Hepatocyte (in vitro differentiated cells): ENCODE results near the gene TRIM56. TPM values are rescaled to one million over a fixed set of nuclear protein-coding genes. Genes with fewer than 3 reads are reported as not detected.
"Not testable (repeated sequence)": the region's sequence is repeated elsewhere in the genome, so short reads cannot be mapped to it uniquely, and the experiment has no call there.

Experiments
- DNase-seq: peaks from one replicate; pipeline ENCODE4 v3.0.0-alpha.2; 2016; ENCODE audit warnings: low spot score
- H2AFZ ChIP-seq: fragments of 200-600 bp; sonication (generic); 2 replicates; pipeline ENCODE4 v1.6.0; 2016; ENCODE audit warnings: antibody characterized with exemption, mild to moderate bottlenecking
- H3K27ac ChIP-seq: fragments of 200-600 bp; sonication (generic); 2 replicates; pipeline ENCODE4 v1.5.1; 2016; ENCODE audit warnings: mild to moderate bottlenecking
- H3K27me3 ChIP-seq: fragments of 200-600 bp; sonication (generic); 2 replicates; pipeline ENCODE4 v1.6.1; 2016
- H3K36me3 ChIP-seq: fragments of 200-600 bp; sonication (generic); replicated peaks from 2 replicates; pipeline ENCODE4 v1.5.1; 2016; ENCODE audit warnings: low read depth; ENCODE audit not compliant: insufficient read depth
- H3K4me1 ChIP-seq: fragments of 200-600 bp; sonication (generic); 2 replicates; pipeline ENCODE4 v1.5.1; 2016; ENCODE audit warnings: mild to moderate bottlenecking, moderate library complexity; ENCODE audit not compliant: insufficient read depth
- H3K4me2 ChIP-seq: fragments of 200-600 bp; sonication (generic); 2 replicates; pipeline ENCODE4 v1.6.0; 2016
- H3K4me3 ChIP-seq: fragments of 200-600 bp; sonication (generic); 2 replicates; pipeline ENCODE4 v1.5.1; 2016; ENCODE audit warnings: mild to moderate bottlenecking
- H3K79me2 ChIP-seq: fragments of 200-600 bp; sonication (generic); 2 replicates; pipeline ENCODE4 v1.6.0; 2017; ENCODE audit warnings: mild to moderate bottlenecking
- H3K9me2 ChIP-seq: fragments of 200-600 bp; sonication (generic); replicated peaks from 2 replicates; pipeline ENCODE4 v1.6.0; 2017; ENCODE audit warnings: mild to moderate bottlenecking; ENCODE audit not compliant: insufficient read depth
- H3K9me3 ChIP-seq: fragments of 200-600 bp; sonication (generic); 2 replicates; pipeline ENCODE4 v1.5.1; 2016; ENCODE audit warnings: low read depth, mild to moderate bottlenecking
- H4K20me1 ChIP-seq: fragments of 200-600 bp; sonication (generic); 2 replicates; pipeline ENCODE4 v1.6.0; 2016; ENCODE audit warnings: mild to moderate bottlenecking; ENCODE audit not compliant: insufficient read depth, poor library complexity, severe bottlenecking
- EZH2 ChIP-seq: fragments of 200-600 bp; sonication (generic); IDR thresholded peaks from 2 replicates; pipeline ENCODE4 v1.6.1; 2016; ENCODE audit warnings: antibody characterized with exemption, mild to moderate bottlenecking, borderline replicate concordance
- EZH2phosphoT487 ChIP-seq: fragments of 200-600 bp; sonication (generic); IDR thresholded peaks from one replicate; pipeline ENCODE4 v1.6.1; 2018; ENCODE audit warnings: antibody characterized with exemption, mild to moderate bottlenecking, low read depth, moderate library complexity; ENCODE audit not compliant: unreplicated experiment, severe bottlenecking
- WGBS: methylation state at CpG from one replicate; pipeline ENCODE4 v1.1.6; 2016; ENCODE audit warnings: low lambda C conversion rate; ENCODE audit errors: missing lambda C conversion rate; 5-methylcytosine and 5-hydroxymethylcytosine counted together
- polyA plus RNA-seq: library from polyadenylated mRNA; unstranded; fragments of >200 nt; fragmentation: Nextera tagmentation; extraction: Ambion mirVana; gene quantifications from 2 replicates; pipeline ENCODE4 v1.2.1, GENCODE V29; 2016
- total RNA-seq: library from RNA; depleted of rRNA; stranded (reverse); fragments of >200 nt; gene quantifications from 2 replicates; pipeline ENCODE4 v1.2.3, GENCODE V29; 2014
- TF ChIP-seq, protein P1 (sequence below): fragments of 200-600 bp; sonication (generic); IDR thresholded peaks from 2 replicates; pipeline ENCODE4 v1.5.1; 2016; ENCODE audit warnings: antibody characterized with exemption, mild to moderate bottlenecking; ENCODE audit not compliant: poor library complexity

The TRIM56 gene
- total and polyA plus RNA-seq, 2 experiments from 2014 or later, result 13.1 to 25.7 TPM

DNA sequence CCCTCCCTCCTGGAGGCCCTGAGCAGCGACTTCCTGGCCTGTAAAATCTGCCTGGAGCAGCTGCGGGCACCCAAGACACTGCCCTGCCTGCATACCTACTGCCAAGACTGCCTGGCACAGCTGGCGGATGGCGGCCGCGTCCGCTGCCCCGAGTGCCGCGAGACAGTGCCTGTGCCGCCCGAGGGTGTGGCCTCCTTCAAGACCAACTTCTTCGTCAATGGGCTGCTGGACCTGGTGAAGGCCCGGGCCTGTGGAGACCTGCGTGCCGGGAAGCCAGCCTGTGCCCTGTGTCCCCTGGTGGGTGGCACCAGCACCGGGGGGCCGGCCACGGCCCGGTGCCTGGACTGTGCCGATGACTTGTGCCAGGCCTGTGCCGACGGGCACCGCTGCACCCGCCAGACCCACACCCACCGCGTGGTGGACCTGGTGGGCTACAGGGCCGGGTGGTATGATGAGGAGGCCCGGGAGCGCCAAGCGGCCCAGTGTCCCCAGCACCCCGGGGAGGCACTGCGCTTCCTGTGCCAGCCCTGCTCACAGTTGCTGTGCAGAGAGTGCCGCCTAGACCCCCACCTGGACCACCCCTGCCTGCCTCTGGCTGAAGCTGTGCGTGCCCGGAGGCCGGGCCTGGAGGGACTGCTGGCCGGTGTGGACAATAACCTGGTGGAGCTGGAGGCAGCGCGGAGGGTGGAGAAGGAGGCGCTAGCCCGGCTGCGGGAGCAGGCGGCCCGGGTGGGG is 2.2 kb downstream of the TRIM56 start:
- H3K4me2 ChIP-seq, result no peak overlapping the region
- no peaks in the 10 kb centered on the region for H3K36me3 ChIP-seq
- H4K20me1 ChIP-seq, result no peaks in the 10 kb centered on the region
- H3K9me2 ChIP-seq, result no peaks in the 10 kb centered on the region
- no peak overlapping the region for H2AFZ ChIP-seq
- H3K4me3 ChIP-seq, result no peak overlapping the region
- no peaks in the 10 kb centered on the region for H3K27me3 ChIP-seq
- no peak for TF ChIP-seq EZH2
- no peak for TF ChIP-seq EZH2phosphoT487
- peaks cover 8% of the 10 kb centered on the region for H3K4me1 ChIP-seq
- H3K79me2 ChIP-seq, result peaks cover 39% of the 10 kb centered on the region
- WGBS, result 98% methylated on average over 38 of the region's 45 CpGs
- no peaks in the 10 kb centered on the region for H3K9me3 ChIP-seq
- no peak for DNase-seq
- H3K27ac ChIP-seq, result no peak overlapping the region

DNA sequence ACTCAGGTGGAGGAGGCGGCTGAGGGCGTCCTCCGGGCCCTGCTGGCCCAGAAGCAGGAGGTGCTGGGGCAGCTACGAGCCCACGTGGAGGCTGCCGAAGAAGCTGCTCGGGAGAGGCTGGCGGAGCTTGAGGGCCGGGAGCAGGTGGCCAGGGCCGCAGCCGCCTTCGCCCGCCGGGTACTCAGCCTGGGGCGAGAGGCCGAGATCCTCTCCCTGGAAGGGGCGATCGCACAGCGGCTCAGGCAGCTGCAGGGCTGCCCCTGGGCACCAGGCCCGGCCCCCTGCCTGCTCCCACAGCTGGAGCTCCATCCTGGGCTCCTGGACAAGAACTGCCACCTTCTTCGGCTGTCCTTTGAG is 2.8 kb downstream of the TRIM56 start:
- WGBS, result over 99% methylated on average over 16 of the region's 21 CpGs

DNA sequence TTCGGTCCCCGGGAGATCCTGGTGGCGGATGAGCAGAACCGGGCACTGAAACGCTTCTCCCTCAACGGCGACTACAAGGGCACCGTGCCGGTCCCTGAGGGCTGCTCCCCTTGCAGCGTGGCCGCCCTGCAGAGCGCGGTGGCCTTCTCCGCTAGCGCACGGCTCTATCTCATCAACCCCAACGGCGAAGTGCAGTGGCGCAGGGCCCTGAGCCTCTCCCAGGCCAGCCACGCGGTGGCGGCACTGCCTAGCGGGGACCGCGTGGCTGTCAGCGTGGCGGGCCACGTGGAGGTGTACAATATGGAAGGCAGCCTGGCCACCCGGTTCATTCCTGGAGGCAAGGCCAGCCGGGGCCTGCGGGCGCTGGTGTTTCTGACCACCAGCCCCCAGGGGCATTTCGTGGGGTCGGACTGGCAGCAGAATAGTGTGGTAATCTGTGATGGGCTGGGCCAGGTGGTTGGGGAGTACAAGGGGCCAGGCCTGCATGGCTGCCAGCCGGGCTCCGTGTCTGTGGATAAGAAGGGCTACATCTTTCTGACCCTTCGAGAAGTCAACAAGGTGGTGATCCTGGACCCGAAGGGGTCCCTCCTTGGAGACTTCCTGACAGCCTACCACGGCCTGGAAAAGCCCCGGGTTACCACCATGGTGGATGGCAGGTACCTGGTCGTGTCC is 3.7 kb downstream of the TRIM56 start:
- H3K9me3 ChIP-seq, result no peaks in the 10 kb centered on the region
- no peaks in the 10 kb centered on the region for H4K20me1 ChIP-seq
- no peaks in the 10 kb centered on the region for H3K9me2 ChIP-seq
- H3K36me3 ChIP-seq, result no peaks in the 10 kb centered on the region
- H3K79me2 ChIP-seq, result peaks cover 39% of the 10 kb centered on the region
- no peaks in the 10 kb centered on the region for H3K27me3 ChIP-seq
- H3K27ac ChIP-seq, result no peak overlapping the region
- TF ChIP-seq EZH2, result no peak
- TF ChIP-seq, protein P1, sequence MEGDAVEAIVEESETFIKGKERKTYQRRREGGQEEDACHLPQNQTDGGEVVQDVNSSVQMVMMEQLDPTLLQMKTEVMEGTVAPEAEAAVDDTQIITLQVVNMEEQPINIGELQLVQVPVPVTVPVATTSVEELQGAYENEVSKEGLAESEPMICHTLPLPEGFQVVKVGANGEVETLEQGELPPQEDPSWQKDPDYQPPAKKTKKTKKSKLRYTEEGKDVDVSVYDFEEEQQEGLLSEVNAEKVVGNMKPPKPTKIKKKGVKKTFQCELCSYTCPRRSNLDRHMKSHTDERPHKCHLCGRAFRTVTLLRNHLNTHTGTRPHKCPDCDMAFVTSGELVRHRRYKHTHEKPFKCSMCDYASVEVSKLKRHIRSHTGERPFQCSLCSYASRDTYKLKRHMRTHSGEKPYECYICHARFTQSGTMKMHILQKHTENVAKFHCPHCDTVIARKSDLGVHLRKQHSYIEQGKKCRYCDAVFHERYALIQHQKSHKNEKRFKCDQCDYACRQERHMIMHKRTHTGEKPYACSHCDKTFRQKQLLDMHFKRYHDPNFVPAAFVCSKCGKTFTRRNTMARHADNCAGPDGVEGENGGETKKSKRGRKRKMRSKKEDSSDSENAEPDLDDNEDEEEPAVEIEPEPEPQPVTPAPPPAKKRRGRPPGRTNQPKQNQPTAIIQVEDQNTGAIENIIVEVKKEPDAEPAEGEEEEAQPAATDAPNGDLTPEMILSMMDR, result no peak
- TF ChIP-seq EZH2phosphoT487, result no peak
- no peak overlapping the region for H2AFZ ChIP-seq
- peaks cover 8% of the 10 kb centered on the region for H3K4me1 ChIP-seq
- no peak overlapping the region for H3K4me2 ChIP-seq
- H3K4me3 ChIP-seq, result no peak overlapping the region
- DNase-seq, result no peak
- 99% methylated on average over 39 of the region's 41 CpGs for whole genome bisulfite sequencing

More for the DNA sequence above, 2.8 kb downstream of the TRIM56 start:
- Histone ChIP-seq H3K4me1 (peaks cover 8% of the 10 kb centered on the region), H3K79me2 (peaks cover 39% of the 10 kb centered on the region), H3K4me2 (no peak overlapping the region), H2AFZ (no peak overlapping the region), H3K36me3 (no peaks in the 10 kb centered on the region), H3K9me3 (no peaks in the 10 kb centered on the region), H4K20me1 (no peaks in the 10 kb centered on the region), H3K4me3 (no peak overlapping the region), H3K27ac (no peak overlapping the region), H3K9me2 (no peaks in the 10 kb centered on the region), H3K27me3 (no peaks in the 10 kb centered on the region)
- TF ChIP-seq EZH2 (no peak), EZH2phosphoT487 (no peak)
- TF ChIP-seq, protein P1, result no peak
- no peak for DNase-seq

DNA sequence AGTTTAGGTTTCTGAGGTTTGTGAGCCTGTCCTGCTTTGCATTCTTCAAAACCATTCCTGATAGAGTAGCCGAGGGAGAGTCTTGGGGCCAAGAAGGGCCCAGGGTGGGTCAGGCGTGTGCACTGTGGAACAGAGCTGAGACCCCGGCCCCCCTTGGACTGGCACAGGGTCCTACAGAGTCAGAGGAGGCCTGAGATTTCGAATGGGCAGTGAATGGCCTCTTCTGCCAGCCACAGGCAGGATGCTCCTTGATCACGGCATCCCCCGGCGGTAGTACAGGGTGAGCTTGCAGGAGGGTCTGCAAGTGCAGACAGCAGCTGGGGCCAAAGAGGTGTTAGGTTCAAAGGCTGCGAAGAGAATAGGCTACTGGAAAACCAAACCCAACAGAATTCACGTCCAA is 4.6 kb downstream of the TRIM56 start:
- TF ChIP-seq, protein P1, result no peak
- TF ChIP-seq EZH2, result no peak
- no peak for TF ChIP-seq EZH2phosphoT487
- Histone ChIP-seq H3K9me2 (no peaks in the 10 kb centered on the region), H2AFZ (no peak overlapping the region), H3K4me3 (no peak overlapping the region), H3K4me1 (peaks cover 4% of the 10 kb centered on the region), H3K27ac (no peak overlapping the region), H3K9me3 (no peaks in the 10 kb centered on the region), H3K79me2 (peaks cover 39% of the 10 kb centered on the region), H3K27me3 (no peaks in the 10 kb centered on the region), H4K20me1 (no peaks in the 10 kb centered on the region), H3K4me2 (no peak overlapping the region), H3K36me3 (no peaks in the 10 kb centered on the region)
- DNase-seq, result no peak
- 96% methylated on average over 9 of the region's 9 CpGs for WGBS

DNA sequence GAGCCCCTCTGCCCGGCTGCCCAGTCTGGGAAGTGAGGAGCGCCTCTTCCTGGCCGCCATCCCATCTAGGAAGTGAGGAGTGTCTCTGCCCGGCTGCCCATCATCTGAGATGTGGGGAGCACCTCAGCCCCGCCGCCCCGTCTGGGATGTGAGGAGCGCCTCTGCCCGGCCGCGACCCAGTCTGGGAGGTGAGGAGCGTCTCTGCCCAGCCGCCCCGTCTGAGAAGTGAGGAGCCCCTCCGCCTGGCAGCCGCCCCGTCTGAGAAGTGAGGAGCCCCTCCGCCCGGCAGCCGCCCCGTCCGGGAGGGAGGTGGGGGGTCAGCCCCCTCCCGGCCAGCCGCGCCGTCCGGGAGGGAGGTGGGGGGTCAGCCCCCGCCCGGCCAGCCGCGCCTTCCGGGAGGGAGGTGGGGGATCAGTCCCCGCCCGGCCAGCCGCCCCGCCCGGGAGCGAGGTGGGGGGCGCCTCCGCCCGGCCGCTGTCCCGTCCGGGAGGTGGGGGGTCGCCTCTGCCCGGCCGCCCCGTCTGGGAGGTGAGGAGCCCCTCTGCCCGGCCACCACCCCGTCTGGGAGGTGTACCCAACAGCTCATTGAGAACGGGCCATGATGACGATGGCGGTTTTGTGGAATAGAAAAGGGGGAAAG is 7.1 kb downstream of the TRIM56 start:
- peaks cover 23% of the 10 kb centered on the region for H3K79me2 ChIP-seq
- not testable (repeated sequence) for H3K36me3 ChIP-seq, H3K27me3 ChIP-seq, H3K4me1 ChIP-seq, DNase-seq, H3K9me3 ChIP-seq, H3K27ac ChIP-seq, H4K20me1 ChIP-seq, H3K9me2 ChIP-seq, H3K4me2 ChIP-seq, H3K4me3 ChIP-seq, H2AFZ ChIP-seq
- 98% methylated on average over 9 of the region's 53 CpGs for WGBS
